GM23338 (cell line): ENCODE data around the gene GTPBP8. TPM values are rescaled to one million over a fixed set of nuclear protein-coding genes. Genes with fewer than 3 reads are reported as not detected.

ENCODE experiments used
- ATAC-seq: fragments of 200-7000 bp; cut with Tn5 transposase; 3 replicates; pipeline ENCODE4 v1.9.1; 2020
- DNase-seq: peaks from one replicate; pipeline ENCODE4 v3.0.0-alpha.2; 2015; ENCODE audit warnings: low spot score
- H2AFZ ChIP-seq: fragments of 200-600 bp; sonication (generic); 2 replicates; pipeline ENCODE4 v1.8.0; 2016; ENCODE audit warnings: antibody characterized with exemption, mild to moderate bottlenecking, moderate library complexity
- H3F3A ChIP-seq: fragments of 200-600 bp; sonication (generic); replicated peaks from 2 replicates; pipeline ENCODE4 v1.8.0; 2017; ENCODE audit warnings: antibody characterized with exemption, mixed run types, low read depth
- H3K27ac ChIP-seq: fragments of 200-600 bp; sonication (generic); 2 replicates; pipeline ENCODE4 v1.6.1; 2016; ENCODE audit warnings: low read depth
- H3K27me3 ChIP-seq: fragments of 200-600 bp; sonication (generic); 2 replicates; pipeline ENCODE4 v1.8.0; 2016; ENCODE audit warnings: mild to moderate bottlenecking, mixed run types, moderate library complexity; ENCODE audit not compliant: insufficient read depth
- H3K36me3 ChIP-seq: fragments of 200-600 bp; sonication (generic); 2 replicates; pipeline ENCODE4 v1.8.0; 2016; ENCODE audit warnings: mild to moderate bottlenecking; ENCODE audit not compliant: insufficient read depth
- H3K4me1 ChIP-seq: fragments of 200-600 bp; sonication (generic); 2 replicates; pipeline ENCODE4 v1.8.0; 2016; ENCODE audit warnings: mild to moderate bottlenecking, moderate library complexity; ENCODE audit not compliant: insufficient read depth
- H3K4me2 ChIP-seq: fragments of 200-600 bp; sonication (generic); 2 replicates; pipeline ENCODE4 v1.7.1; 2017; ENCODE audit warnings: mixed run types
- H3K4me3 ChIP-seq: fragments of 200-600 bp; sonication (generic); 2 replicates; pipeline ENCODE4 v1.6.1; 2016; ENCODE audit warnings: mixed run types
- H3K79me2 ChIP-seq: fragments of 200-600 bp; sonication (generic); replicated peaks from 2 replicates; pipeline ENCODE4 v1.8.0; 2017; ENCODE audit warnings: mild to moderate bottlenecking; ENCODE audit not compliant: insufficient read depth
- H3K9me2 ChIP-seq: fragments of 200-600 bp; sonication (generic); 2 replicates; pipeline ENCODE4 v1.8.0; 2017; ENCODE audit not compliant: insufficient read depth
- H4K20me1 ChIP-seq: fragments of 200-600 bp; sonication (generic); replicated peaks from 2 replicates; pipeline ENCODE4 v1.8.0; 2017; ENCODE audit warnings: mild to moderate bottlenecking; ENCODE audit not compliant: insufficient read depth
- H3K27ac Mint-ChIP-seq: 2 replicates; pipeline ENCODE4 v1.8.0; 2020; ENCODE audit warnings: inconsistent platforms, mild to moderate bottlenecking, moderate library complexity, mixed read lengths
- H3K27me3 Mint-ChIP-seq: 3 replicates; pipeline ENCODE4 v1.8.0; 2022; ENCODE audit warnings: low read depth, mild to moderate bottlenecking, moderate library complexity, mixed read lengths, inconsistent platforms; ENCODE audit not compliant: insufficient read depth, poor library complexity
- H3K36me3 Mint-ChIP-seq: 3 replicates; pipeline ENCODE4 v1.8.0; 2021; ENCODE audit warnings: low read depth, mild to moderate bottlenecking, inconsistent platforms, moderate library complexity, mixed read lengths
- H3K4me1 Mint-ChIP-seq: 3 replicates; pipeline ENCODE4 v1.8.0; 2020; ENCODE audit warnings: mild to moderate bottlenecking, inconsistent platforms, mixed read lengths
- H3K4me3 Mint-ChIP-seq: 3 replicates; pipeline ENCODE4 v1.8.0; 2021; ENCODE audit warnings: moderate library complexity, mild to moderate bottlenecking, inconsistent platforms, mixed read lengths
- H3K9me3 Mint-ChIP-seq: 3 replicates; pipeline ENCODE4 v1.8.0; 2020; ENCODE audit warnings: moderate library complexity, mild to moderate bottlenecking, inconsistent platforms, mixed read lengths
- CREB1 ChIP-seq: fragments of 250-450 bp; sonication (Bioruptor Pico); IDR thresholded peaks from 2 replicates; pipeline ENCODE4 v1.5.0; 2020; ENCODE audit warnings: low read depth, mild to moderate bottlenecking, moderate library complexity
- ETS1 ChIP-seq: IDR thresholded peaks from 2 replicates; pipeline ENCODE4 v1.6.1; 2016; ENCODE audit warnings: antibody characterized with exemption
- NANOG ChIP-seq: IDR thresholded peaks from 2 replicates; pipeline ENCODE4 v1.6.1; 2016; ENCODE audit warnings: antibody characterized with exemption, borderline replicate concordance
- POLR2AphosphoS5 ChIP-seq: IDR thresholded peaks from 2 replicates; pipeline ENCODE4 v1.6.1; 2016; ENCODE audit warnings: antibody characterized with exemption, low read depth
- ZNF462 ChIP-seq: fragments of 250-450 bp; sonication (Bioruptor Pico); IDR thresholded peaks from 2 replicates; pipeline ENCODE4 v1.5.0; 2020; ENCODE audit warnings: mild to moderate bottlenecking, moderate library complexity
- polyA plus RNA-seq: library from polyadenylated mRNA; unstranded; fragments of >200 nt; fragmentation: Nextera tagmentation; extraction: Ambion mirVana; gene quantifications from 2 replicates; pipeline ENCODE4 v1.2.1, GENCODE V29; 2016
- total RNA-seq: library from RNA; depleted of rRNA; stranded (reverse); fragments of >200 nt; shearing (Covaris generic); gene quantifications from 2 replicates; pipeline ENCODE4 v1.2.3, GENCODE V29; 2014

The GTPBP8 gene
- total and polyA plus RNA-seq, 2 experiments from 2014 or later: 39.9 to 47.1 TPM

- no peak for TF ChIP-seq ZNF462 (CRISPR knock-in tag)
- TF ChIP-seq NANOG: no peak
- no peak for TF ChIP-seq CREB1 (CRISPR knock-in tag)
These were observed 9.9 kb downstream of the GTPBP8 start (continued) for GRCh38 chr3:113000691-113001090.

GRCh38 chr3:113002037-113002436, 11.3 kb downstream of the GTPBP8 start:
- no peak overlapping the region for H3K4me3 Mint-ChIP-seq
- TF ChIP-seq POLR2AphosphoS5: no peak
- TF ChIP-seq NANOG: no peak
- TF ChIP-seq ETS1: no peak

More at GRCh38 chr3:113002037-113002436, 11.3 kb downstream of the GTPBP8 start:
- H3K27me3 Mint-ChIP-seq: peaks cover 3% of the 10 kb centered on the region
- H3K79me2 ChIP-seq: 0 out of 2 replicates have a peak, but pooled peaks cover 3% of the 10 kb centered on the region
- no peaks in the 10 kb centered on the region for H3K27me3 ChIP-seq
- no peaks in the 10 kb centered on the region for H3K9me2 ChIP-seq
- peaks cover 11% of the 10 kb centered on the region; the same call in 2 of the 3 replicates for H3K4me1 Mint-ChIP-seq
- no peaks in the 10 kb centered on the region for H3F3A ChIP-seq
- no peak overlapping the region for H3K27ac Mint-ChIP-seq
- DNase-seq (no peak), ATAC-seq (no peak; the same call in 2 of the 3 replicates)
- no peak overlapping the region for H2AFZ ChIP-seq
- peaks cover 62% of the 10 kb centered on the region for H3K36me3 Mint-ChIP-seq
- no peaks in the 10 kb centered on the region for H3K4me1 ChIP-seq
- no peaks in the 10 kb centered on the region; the same call in 1 of the 2 replicates for H4K20me1 ChIP-seq
- H3K4me2 ChIP-seq: no peak overlapping the region
- H3K9me3 Mint-ChIP-seq: no peaks in the 10 kb centered on the region
- H3K27ac ChIP-seq: no peak overlapping the region
- H3K4me3 ChIP-seq: no peak overlapping the region
- H3K36me3 ChIP-seq: peaks cover 42% of the 10 kb centered on the region
